HEK293 (cell line): ENCODE measurements around the gene NPR3.
"Not testable (repeated sequence)": the region's sequence is repeated elsewhere in the genome, so short reads cannot be mapped to it uniquely, and the experiment has no call there.

ENCODE experiments used
- CTCF ChIA-PET: fragments of 350-600 bp; formaldehyde crosslinking; extraction: SDS; loops from one replicate; lab custom pipeline; 2021; ENCODE audit warnings: antibody characterized with exemption; lab: Yijun Ruan, JAX
- POLR2A ChIA-PET: fragments of 300-600 bp; formaldehyde crosslinking; extraction: SDS; loops from one replicate; lab custom pipeline; 2020; ENCODE audit warnings: antibody characterized with exemption, inconsistent platforms; lab: Yijun Ruan, JAX
- H3K27ac ChIP-seq: fragments of 200-500 bp; sonication (Bioruptor generic); 2 replicates; pipeline ENCODE4 v1.5.1; 2014; ENCODE audit warnings: low read depth, low read length, control low read depth, inconsistent platforms; ENCODE audit errors: extremely low read depth
- H3K36me3 ChIP-seq, 2 experiments: fragments of 200-500 bp in 1 of 2; sonication (Bioruptor generic) in 1 of 2; 1 replicate in 1 of 2; 2 replicates in 1 of 2; pipeline ENCODE4 v1.5.1; 2014 to 2017; ENCODE audit warnings: inconsistent platforms in 2 of 2, low read length in 2 of 2; ENCODE audit not compliant: control insufficient read depth in 2 of 2, insufficient read depth in 1 of 2
- H3K4me1 ChIP-seq: fragments of 200-500 bp; sonication (Bioruptor generic); 2 replicates; pipeline ENCODE4 v1.5.1; 2014; ENCODE audit warnings: mild to moderate bottlenecking, low read length, inconsistent platforms; ENCODE audit not compliant: control insufficient read depth, insufficient read depth
- H3K4me3 ChIP-seq: 2 replicates; pipeline ENCODE4 v1.5.1; 2011; ENCODE audit warnings: low read depth, mild to moderate bottlenecking, control low read depth, low read length, moderate library complexity
- H3K9me3 ChIP-seq: fragments of 200-500 bp; sonication (Bioruptor generic); 2 replicates; pipeline ENCODE4 v1.5.1; 2014; ENCODE audit warnings: low read depth, low read length, inconsistent platforms; ENCODE audit not compliant: control insufficient read depth, insufficient read depth
- ATF2 ChIP-seq: fragments of 450-650 bp; formaldehyde crosslinking; IDR thresholded peaks from 2 replicates; pipeline ENCODE4 v1.5.1; 2016; ENCODE audit warnings: missing biosample characterization, missing genetic modification characterization, low read depth
- CTCF ChIP-seq: fragments of 450-650 bp; formaldehyde crosslinking; IDR thresholded peaks from 2 replicates; pipeline ENCODE4 v1.5.1; 2016; ENCODE audit warnings: missing biosample characterization, missing genetic modification characterization
- HOXA7 ChIP-seq: sonication (generic); formaldehyde crosslinking; IDR thresholded peaks from 2 replicates; pipeline ENCODE4 v1.8.1; 2022; ENCODE audit warnings: missing genetic modification reagents, borderline replicate concordance
- HOXD13 ChIP-seq: sonication (generic); formaldehyde crosslinking; IDR thresholded peaks from 2 replicates; pipeline ENCODE4 v1.8.0; 2022; ENCODE audit warnings: missing genetic modification reagents, borderline replicate concordance
- KLF10 ChIP-seq: fragments of 450-650 bp; IDR thresholded peaks from 2 replicates; pipeline ENCODE4 v1.5.1; 2018; ENCODE audit warnings: missing biosample characterization, mild to moderate bottlenecking, missing genetic modification characterization
- KLF16 ChIP-seq: fragments of 450-650 bp; formaldehyde crosslinking; IDR thresholded peaks from 2 replicates; pipeline ENCODE4 v1.5.1; 2017; ENCODE audit warnings: missing biosample characterization, missing genetic modification characterization
- MYNN ChIP-seq: fragments of 450-650 bp; formaldehyde crosslinking; IDR thresholded peaks from 2 replicates; pipeline ENCODE4 v1.5.1; 2016; ENCODE audit warnings: missing biosample characterization, missing genetic modification characterization, borderline replicate concordance
- OSR2 ChIP-seq: fragments of 450-650 bp; formaldehyde crosslinking; IDR thresholded peaks from 2 replicates; pipeline ENCODE4 v1.5.1; 2016; ENCODE audit warnings: missing biosample characterization, missing genetic modification characterization
- REST ChIP-seq: fragments of 450-650 bp; formaldehyde crosslinking; IDR thresholded peaks from 2 replicates; pipeline ENCODE4 v1.5.1; 2016; ENCODE audit warnings: missing biosample characterization, missing genetic modification characterization
- SCRT2 ChIP-seq: fragments of 450-650 bp; formaldehyde crosslinking; IDR thresholded peaks from 2 replicates; pipeline ENCODE4 v1.5.1; 2016; ENCODE audit warnings: missing biosample characterization, missing genetic modification characterization
- YY2 ChIP-seq: fragments of 450-650 bp; formaldehyde crosslinking; IDR thresholded peaks from 2 replicates; pipeline ENCODE4 v1.5.1; 2016; ENCODE audit warnings: missing biosample characterization, missing genetic modification characterization
- ZNF121 ChIP-seq: fragments of 450-650 bp; formaldehyde crosslinking; IDR thresholded peaks from 2 replicates; pipeline ENCODE4 v1.5.1; 2016; ENCODE audit warnings: missing biosample characterization, missing genetic modification characterization
- ZNF133 ChIP-seq: fragments of 450-650 bp; formaldehyde crosslinking; IDR thresholded peaks from 2 replicates; pipeline ENCODE4 v1.5.1; 2016; ENCODE audit warnings: missing biosample characterization, missing genetic modification characterization
- ZNF341 ChIP-seq: fragments of 450-650 bp; formaldehyde crosslinking; IDR thresholded peaks from 2 replicates; pipeline ENCODE4; 2016; ENCODE audit warnings: low read depth, missing biosample characterization, missing genetic modification characterization
- ZNF37A ChIP-seq: fragments of 450-650 bp; IDR thresholded peaks from 2 replicates; pipeline ENCODE4 v1.5.1; 2018; ENCODE audit warnings: missing biosample characterization, missing genetic modification characterization
- ZNF404 ChIP-seq: fragments of 450-650 bp; formaldehyde crosslinking; IDR thresholded peaks from 2 replicates; pipeline ENCODE4 v1.5.1; 2017; ENCODE audit warnings: missing biosample characterization, missing genetic modification characterization
- ZNF544 ChIP-seq: fragments of 450-650 bp; formaldehyde crosslinking; IDR thresholded peaks from 2 replicates; pipeline ENCODE4 v1.5.0; 2017; ENCODE audit warnings: missing biosample characterization, missing genetic modification characterization
- ZNF670 ChIP-seq: fragments of 450-650 bp; formaldehyde crosslinking; IDR thresholded peaks from 2 replicates; pipeline ENCODE4 v1.5.1; 2016; ENCODE audit warnings: missing biosample characterization, missing genetic modification characterization, low read depth
- ZNF747 ChIP-seq: fragments of 450-650 bp; formaldehyde crosslinking; IDR thresholded peaks from 2 replicates; pipeline ENCODE4 v1.5.1; 2016; ENCODE audit warnings: missing biosample characterization, missing genetic modification characterization
- ZNF776 ChIP-seq: fragments of 450-650 bp; formaldehyde crosslinking; IDR thresholded peaks from 2 replicates; pipeline ENCODE4 v1.5.0; 2017; ENCODE audit warnings: missing biosample characterization, missing genetic modification characterization, borderline replicate concordance
- ZNF777 ChIP-seq: fragments of 450-650 bp; formaldehyde crosslinking; IDR thresholded peaks from 2 replicates; pipeline ENCODE4 v1.5.1; 2017; ENCODE audit warnings: missing biosample characterization, missing genetic modification characterization, borderline replicate concordance
- ZSCAN18 ChIP-seq: fragments of 450-650 bp; formaldehyde crosslinking; IDR thresholded peaks from 2 replicates; pipeline ENCODE4 v1.5.1; 2016; ENCODE audit warnings: missing biosample characterization, missing genetic modification characterization

Gene NPR3

GRCh38 chr5:32803656-32804055 is 92.5 kb downstream of the NPR3 start:
- Histone ChIP-seq H3K9me3 (no peaks in the 10 kb centered on the region), H3K27ac (no peak overlapping the region), H3K4me1 (no peaks in the 10 kb centered on the region), H3K4me3 (no peak overlapping the region), H3K36me3 (no peaks in the 10 kb centered on the region)
- ChIA-PET CTCF (interaction anchor here (0.6 kb wide), 1 partner anchor 74 kb away, joined by 5 read pairs; no protein-coding TSS in a partner anchor), POLR2A (no interaction called here)
- TF ChIP-seq ZNF37A (tag by site-specific recombination) (no peak), ZNF133 (tag by site-specific recombination) (no peak), ZNF747 (tag by site-specific recombination) (no peak), REST (tag by site-specific recombination) (no peak), CTCF (no peak)

GRCh38 chr5:32805462-32805861 is 94.3 kb downstream of the NPR3 start:
- CTCF ChIA-PET, H3K4me1 ChIP-seq, H3K4me3 ChIP-seq, H3K27ac ChIP-seq, H3K36me3 ChIP-seq, H3K9me3 ChIP-seq, POLR2A ChIA-PET: not testable (repeated sequence)

GRCh38 chr5:32805971-32806638 is 95.0 kb downstream of the NPR3 start:
- Histone ChIP-seq H3K9me3 (no peaks in the 10 kb centered on the region), H3K27ac (no peak overlapping the region), H3K36me3 (no peaks in the 10 kb centered on the region), H3K4me3 (no peak overlapping the region), H3K4me1 (no peaks in the 10 kb centered on the region)
- CTCF ChIA-PET = interaction anchor here (0.6 kb wide), 2 partner anchors 48 to 912 kb away, joined by 3 to 5 read pairs; no protein-coding TSS in a partner anchor
- POLR2A ChIA-PET = no interaction called here
- TF ChIP-seq KLF16 (no peak), ZNF341 (tag by site-specific recombination) (no peak), ZNF404 (tag by site-specific recombination) (no peak), MYNN (tag by site-specific recombination) (no peak), ZNF670 (tag by site-specific recombination) (no peak), OSR2 (tag by site-specific recombination) (no peak), HOXA7 (CRISPR knock-in tag) (no peak), SCRT2 (tag by site-specific recombination) (no peak), ZSCAN18 (tag by site-specific recombination) (no peak), ZNF777 (no peak), HOXD13 (CRISPR knock-in tag) (no peak), ZNF544 (tag by site-specific recombination) (no peak), ATF2 (tag by site-specific recombination) (no peak), ZNF776 (no peak), KLF10 (tag by site-specific recombination) (no peak), YY2 (no peak), ZNF121 (tag by site-specific recombination) (no peak)
